Endothelial cell of umbilical vein (primary cell): ENCODE data around the gene CMC4. TPM values are rescaled to one million over a fixed set of nuclear protein-coding genes. Genes with fewer than 3 reads are reported as not detected.

ENCODE experiments used
- BruUV-seq: library from RNA; stranded (reverse); fragments of 400-500 nt; replicated peaks from 2 replicates; lab custom pipeline; 2021; lab: Mats Ljungman, UMichigan
- CTCF ChIA-PET: fragments of 300-600, 350-600 bp; sonication (Branson Sonifier 250); formaldehyde crosslinking; loops from one replicate; lab custom pipeline; 2021; ENCODE audit warnings: antibody characterized with exemption, inconsistent platforms; lab: Charles Lee
- POLR2A ChIA-PET: fragments of 300-600, 350-600 bp; sonication (Branson Sonifier 250); formaldehyde crosslinking; loops from one replicate; lab custom pipeline; 2021; ENCODE audit warnings: antibody characterized with exemption, inconsistent platforms; lab: Charles Lee
- DNase-seq: peaks from one replicate; pipeline ENCODE4 v3.0.0-alpha.2; 2011; ENCODE audit warnings: low read depth, low spot score
- FAIRE-seq: peaks from 2 replicates; lab custom pipeline; 2011; peaks lifted over from hg19 to GRCh38; lab: Jason Lieb, UNC
- H2AFZ ChIP-seq: 2 replicates; pipeline ENCODE4 v1.6.0; 2012; ENCODE audit warnings: low read depth, low read length, control low read depth, inconsistent platforms
- H3K27ac ChIP-seq: 2 replicates; pipeline ENCODE4 v1.5.1; 2011; ENCODE audit warnings: low read depth, mild to moderate bottlenecking, control low read depth, low read length, moderate library complexity; ENCODE audit not compliant: insufficient read depth
- H3K27me3 ChIP-seq, 2 experiments: 2 replicates each; pipeline versions ENCODE4 v1.6.0 to v1.6.1; 2011; ENCODE audit warnings: low read length in 2 of 2, mixed read lengths in 1 of 2; ENCODE audit not compliant: control insufficient read depth in 2 of 2, insufficient read depth in 2 of 2
- H3K36me3 ChIP-seq, 2 experiments: 2 replicates in 1 of 2; 3 replicates in 1 of 2; pipeline ENCODE4 v1.5.1; 2011; ENCODE audit warnings: low read length in 2 of 2, mild to moderate bottlenecking in 1 of 2, moderate library complexity in 1 of 2; ENCODE audit not compliant: control insufficient read depth in 2 of 2, insufficient read depth in 2 of 2; ENCODE audit errors: extremely low read depth in 1 of 2
- H3K4me1 ChIP-seq: 3 replicates; pipeline ENCODE4 v1.5.1; 2011; ENCODE audit warnings: mild to moderate bottlenecking, low read length; ENCODE audit not compliant: control insufficient read depth, insufficient read depth; ENCODE audit errors: extremely low read depth
- H3K4me2 ChIP-seq: 2 replicates; pipeline ENCODE4 v1.6.1; 2011; ENCODE audit warnings: low read length, control low read depth, mixed read lengths; ENCODE audit not compliant: insufficient read depth
- H3K4me3 ChIP-seq, 3 experiments: fragments of 200-600 bp in 1 of 3; sonication (generic), shearing (Covaris generic) in 1 of 3; replicated peaks in 1 of 3; 2 replicates each; pipeline ENCODE4 v1.5.1; 2011 to 2016; ENCODE audit warnings: control low read depth in 3 of 3, low read length in 3 of 3, mild to moderate bottlenecking in 2 of 3, inconsistent platforms in 1 of 3, low read depth in 1 of 3, moderate library complexity in 1 of 3; ENCODE audit not compliant: insufficient read depth in 1 of 3
- H3K79me2 ChIP-seq: 2 replicates; pipeline ENCODE4 v1.6.0; 2012; ENCODE audit warnings: low read length, inconsistent platforms; ENCODE audit not compliant: control insufficient read depth, insufficient read depth
- H3K9ac ChIP-seq: replicated peaks from 2 replicates; pipeline ENCODE3; 2011; ENCODE audit warnings: low read length, control low read depth; ENCODE audit not compliant: insufficient read depth; ENCODE audit errors: extremely low read depth
- H3K9me1 ChIP-seq: replicated peaks from 3 replicates; pipeline ENCODE4 v1.6.0; 2011; ENCODE audit warnings: mild to moderate bottlenecking, low read length; ENCODE audit not compliant: control insufficient read depth, insufficient read depth; ENCODE audit errors: extremely low read depth
- H3K9me3 ChIP-seq: replicated peaks from 2 replicates; pipeline ENCODE4 v1.5.1; 2012; ENCODE audit warnings: low read length, inconsistent platforms; ENCODE audit not compliant: control insufficient read depth, insufficient read depth
- H4K20me1 ChIP-seq: replicated peaks from 2 replicates; pipeline ENCODE3; 2011; ENCODE audit warnings: mild to moderate bottlenecking, low read length; ENCODE audit not compliant: control insufficient read depth, insufficient read depth; ENCODE audit errors: extremely low read depth
- EZH2 ChIP-seq: IDR thresholded peaks from 2 replicates; pipeline ENCODE4 v1.6.1; 2012; ENCODE audit warnings: borderline replicate concordance, low read depth, mild to moderate bottlenecking, moderate library complexity, low read length, inconsistent platforms; ENCODE audit not compliant: severe bottlenecking
- FOS ChIP-seq: IDR thresholded peaks from 2 replicates; pipeline ENCODE4 v1.6.1; 2011; ENCODE audit warnings: mild to moderate bottlenecking, low read length, moderate library complexity, borderline replicate concordance; ENCODE audit not compliant: insufficient read depth
- GATA2 ChIP-seq: IDR thresholded peaks from 2 replicates; pipeline ENCODE4 v1.7.0; 2011; ENCODE audit warnings: low read depth, mild to moderate bottlenecking, moderate library complexity, mixed read lengths, low read length; ENCODE audit not compliant: insufficient read length, insufficient read depth
- JUN ChIP-seq: IDR thresholded peaks from 2 replicates; pipeline ENCODE4 v1.6.1; 2011; ENCODE audit warnings: borderline replicate concordance, low read depth; ENCODE audit not compliant: insufficient read length, insufficient read depth
- MYC ChIP-seq: IDR thresholded peaks from one replicate; pipeline ENCODE4 v1.6.1; 2011; ENCODE audit warnings: mild to moderate bottlenecking, low read depth, low read length
- POLR2A ChIP-seq: IDR thresholded peaks from 2 replicates; pipeline ENCODE4 v1.6.1; 2012; ENCODE audit warnings: low read depth, mild to moderate bottlenecking, control low read depth, low read length
- POLR2AphosphoS5 ChIP-seq: IDR thresholded peaks from 2 replicates; pipeline ENCODE4 v1.6.1; 2012; ENCODE audit warnings: low read depth, mild to moderate bottlenecking, control low read depth, low read length, moderate library complexity; ENCODE audit not compliant: insufficient read depth
- dilution Hi-C: fragments of 300-500 bp; cut with MboI; formaldehyde crosslinking; loops from one replicate; pipeline ENCODE4 v1.15.0; 2019; ENCODE audit warnings: low sequenced_read_pairs; ENCODE audit not compliant: extremely low pct_ligation_motif_present
- intact Hi-C: fragments of 100-400 bp; cut with micrococcal nuclease; formaldehyde crosslinking; loops from one replicate; pipeline ENCODE4 v1.10.0; 2022
- polyA plus RNA-seq, 4 experiments: library from polyadenylated mRNA; depleted of rRNA in 3 of 4; stranded (reverse) in 3 of 4; unstranded in 1 of 4; fragments of >200 nt; gene quantifications; 2 replicates each; pipeline versions ENCODE4 v1.2.1 to v1.2.3, GENCODE V29; 2011 to 2012; ENCODE audit warnings: missing spikeins in 1 of 4
- total RNA-seq: library from RNA; stranded (reverse); gene quantifications from 2 replicates; pipeline ENCODE4 v1.2.3, GENCODE V29; 2021
- TF ChIP-seq, protein P1 (sequence below), 2 donors: IDR thresholded peaks; 1 replicate in 1 of 2; 2 replicates in 1 of 2; pipeline ENCODE4 v1.5.1; 2011; ENCODE audit warnings: low read length in 2 of 2, mild to moderate bottlenecking in 2 of 2, moderate library complexity in 2 of 2, control low read depth in 1 of 2, inconsistent platforms in 1 of 2, low read depth in 1 of 2; ENCODE audit not compliant: insufficient read depth in 1 of 2; ENCODE audit errors: extremely low read depth in 1 of 2
- TF ChIP-seq, protein P2 (sequence below): IDR thresholded peaks from 2 replicates; pipeline ENCODE4 v1.6.1; 2011; ENCODE audit not compliant: insufficient read depth, insufficient read length

The CMC4 gene
- total and polyA plus RNA-seq, 2 donors (not counting 3 experiments of a cell fraction or from before 2014, with no cell fraction given) = 3.2 to 6.7 TPM

DNA sequence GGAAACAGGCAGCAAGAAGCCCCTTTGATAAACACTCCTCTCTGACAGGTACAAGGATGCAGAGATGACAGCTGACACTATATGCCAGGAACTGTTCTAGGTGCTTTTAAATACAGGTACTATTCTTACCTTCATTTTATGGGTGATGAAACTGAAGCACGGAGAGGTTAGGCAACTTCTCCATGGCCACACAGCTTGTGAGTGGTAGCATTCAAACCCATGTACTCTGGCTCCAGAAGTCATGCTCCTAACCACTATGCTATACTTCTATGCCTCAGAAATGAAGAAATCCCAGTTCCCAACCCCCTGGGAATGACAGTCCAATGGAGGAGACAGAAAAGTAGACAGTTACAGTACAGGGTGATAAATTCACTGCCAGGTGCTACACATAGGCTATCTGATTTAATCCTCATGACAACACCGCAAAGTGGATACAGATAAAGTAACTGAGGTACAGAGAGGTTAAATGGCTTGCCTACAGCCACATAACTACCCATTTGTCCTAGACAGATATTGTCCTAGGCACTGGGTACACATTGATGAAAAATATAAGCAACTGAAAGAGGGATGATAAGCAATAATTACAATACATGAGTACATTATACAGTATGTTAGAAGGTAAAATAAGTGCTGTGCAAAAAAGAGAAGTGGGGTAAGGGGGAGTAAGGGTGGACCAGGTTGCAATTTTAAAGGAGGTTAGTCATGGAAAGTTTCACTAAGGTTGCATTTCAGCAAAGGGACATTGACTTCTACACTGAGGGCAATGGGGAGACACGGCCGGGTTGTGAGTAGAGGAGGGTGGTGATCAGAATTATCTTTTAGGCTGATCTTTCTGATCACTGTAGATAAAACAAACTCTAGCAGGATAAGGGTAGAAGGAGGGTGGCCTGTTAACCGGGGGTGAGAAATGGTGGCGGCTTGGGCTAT is 46.8 kb downstream of the CMC4 start:
- Histone ChIP-seq H3K79me2 (no peaks in the 10 kb centered on the region), H3K4me2 (no peak overlapping the region), H3K36me3 (no peaks in the 10 kb centered on the region), H3K27me3 (peaks cover 2 to 5% of the 10 kb centered on the region in 2 experiments), H2AFZ (no peak overlapping the region), H3K9me3 (no peaks in the 10 kb centered on the region), H3K9me1 (no peaks in the 10 kb centered on the region), H3K4me3 (no peak overlapping the region), H3K4me1 (no peaks in the 10 kb centered on the region), H4K20me1 (no peaks in the 10 kb centered on the region), H3K27ac (no peak overlapping the region), H3K9ac (no peak overlapping the region)
- FAIRE-seq (no peak), DNase-seq (no peak)
- no peak for TF ChIP-seq POLR2A
- no peak for TF ChIP-seq JUN
- no peak for TF ChIP-seq FOS
- TF ChIP-seq MYC = no peak
- TF ChIP-seq EZH2 = no peak
- no peak for TF ChIP-seq GATA2
- TF ChIP-seq POLR2AphosphoS5 = no peak
- TF ChIP-seq, protein P1, sequence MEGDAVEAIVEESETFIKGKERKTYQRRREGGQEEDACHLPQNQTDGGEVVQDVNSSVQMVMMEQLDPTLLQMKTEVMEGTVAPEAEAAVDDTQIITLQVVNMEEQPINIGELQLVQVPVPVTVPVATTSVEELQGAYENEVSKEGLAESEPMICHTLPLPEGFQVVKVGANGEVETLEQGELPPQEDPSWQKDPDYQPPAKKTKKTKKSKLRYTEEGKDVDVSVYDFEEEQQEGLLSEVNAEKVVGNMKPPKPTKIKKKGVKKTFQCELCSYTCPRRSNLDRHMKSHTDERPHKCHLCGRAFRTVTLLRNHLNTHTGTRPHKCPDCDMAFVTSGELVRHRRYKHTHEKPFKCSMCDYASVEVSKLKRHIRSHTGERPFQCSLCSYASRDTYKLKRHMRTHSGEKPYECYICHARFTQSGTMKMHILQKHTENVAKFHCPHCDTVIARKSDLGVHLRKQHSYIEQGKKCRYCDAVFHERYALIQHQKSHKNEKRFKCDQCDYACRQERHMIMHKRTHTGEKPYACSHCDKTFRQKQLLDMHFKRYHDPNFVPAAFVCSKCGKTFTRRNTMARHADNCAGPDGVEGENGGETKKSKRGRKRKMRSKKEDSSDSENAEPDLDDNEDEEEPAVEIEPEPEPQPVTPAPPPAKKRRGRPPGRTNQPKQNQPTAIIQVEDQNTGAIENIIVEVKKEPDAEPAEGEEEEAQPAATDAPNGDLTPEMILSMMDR (IDR thresholded peaks at IDR 0.05; ENCODE audit: extremely low read depth in 1 of 2, insufficient read depth in 1 of 2, low read depth in 1 of 2, low read length in 2 of 2) = no peak
- TF ChIP-seq, protein P2, sequence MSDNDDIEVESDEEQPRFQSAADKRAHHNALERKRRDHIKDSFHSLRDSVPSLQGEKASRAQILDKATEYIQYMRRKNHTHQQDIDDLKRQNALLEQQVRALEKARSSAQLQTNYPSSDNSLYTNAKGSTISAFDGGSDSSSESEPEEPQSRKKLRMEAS = no peak
- dilution Hi-C loops = no loop called here
- intact Hi-C loops = no loop called here
- ChIA-PET POLR2A (no interaction called here), CTCF (no interaction called here)
- BruUV-seq = no TSS peak
